Adipose tissue (tissue), 3 donors: Measurements from ENCODE around the gene HOXB13. TPM values are rescaled to one million over a fixed set of nuclear protein-coding genes. Genes with fewer than 3 reads are reported as not detected.

Experiments
- H3K27ac ChIP-seq: one replicate; pipeline ENCODE4 v1.5.1; 2013; ENCODE audit warnings: low read depth, low read length
- whole genome bisulfite sequencing, 3 donors: extraction: QIAGEN DNeasy Blood & Tissue Kit; methylation state at CpG; one replicate each; pipeline ENCODE4 v1.1.7; 2013; 5-methylcytosine and 5-hydroxymethylcytosine counted together
- polyA plus RNA-seq, 3 donors: library from polyadenylated mRNA; stranded (reverse); fragments of 200-250 nt; gene quantifications; one replicate each; pipeline ENCODE4 v1.2.3, GENCODE V29; 2013
- donor health status: healthy with polysubstance abuse.
- donor health status: Bipolar disorder and iron deficiency.
- donor health status: healthy.

Gene HOXB13
- polyA plus RNA-seq, 3 donors, result not detected

DNA sequence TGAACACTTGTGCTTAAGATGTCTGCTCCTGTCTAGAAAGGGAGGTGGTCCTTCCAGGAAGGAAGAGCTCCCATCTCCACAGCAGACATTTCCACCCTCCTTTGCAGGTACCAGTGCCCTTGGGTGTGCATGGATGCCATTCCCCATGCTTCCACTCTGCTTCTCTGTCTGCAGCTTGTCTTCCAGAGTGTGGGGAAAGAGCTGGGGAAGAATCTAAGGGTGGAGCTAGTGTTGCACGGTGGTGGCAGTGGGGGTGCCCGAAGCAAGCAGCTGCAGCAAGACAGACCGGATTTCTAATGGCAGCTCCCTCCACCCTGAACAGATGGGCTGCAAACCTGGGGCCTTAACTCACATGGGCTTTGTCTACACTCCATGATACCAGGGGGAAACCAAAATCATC lies 22.6 kb upstream of the HOXB13 start:
- 0 to 2% (median 2%) methylated on average over 3 of the region's 3 CpGs for WGBS, 3 donors
- H3K27ac ChIP-seq, result no peak overlapping the region

DNA sequence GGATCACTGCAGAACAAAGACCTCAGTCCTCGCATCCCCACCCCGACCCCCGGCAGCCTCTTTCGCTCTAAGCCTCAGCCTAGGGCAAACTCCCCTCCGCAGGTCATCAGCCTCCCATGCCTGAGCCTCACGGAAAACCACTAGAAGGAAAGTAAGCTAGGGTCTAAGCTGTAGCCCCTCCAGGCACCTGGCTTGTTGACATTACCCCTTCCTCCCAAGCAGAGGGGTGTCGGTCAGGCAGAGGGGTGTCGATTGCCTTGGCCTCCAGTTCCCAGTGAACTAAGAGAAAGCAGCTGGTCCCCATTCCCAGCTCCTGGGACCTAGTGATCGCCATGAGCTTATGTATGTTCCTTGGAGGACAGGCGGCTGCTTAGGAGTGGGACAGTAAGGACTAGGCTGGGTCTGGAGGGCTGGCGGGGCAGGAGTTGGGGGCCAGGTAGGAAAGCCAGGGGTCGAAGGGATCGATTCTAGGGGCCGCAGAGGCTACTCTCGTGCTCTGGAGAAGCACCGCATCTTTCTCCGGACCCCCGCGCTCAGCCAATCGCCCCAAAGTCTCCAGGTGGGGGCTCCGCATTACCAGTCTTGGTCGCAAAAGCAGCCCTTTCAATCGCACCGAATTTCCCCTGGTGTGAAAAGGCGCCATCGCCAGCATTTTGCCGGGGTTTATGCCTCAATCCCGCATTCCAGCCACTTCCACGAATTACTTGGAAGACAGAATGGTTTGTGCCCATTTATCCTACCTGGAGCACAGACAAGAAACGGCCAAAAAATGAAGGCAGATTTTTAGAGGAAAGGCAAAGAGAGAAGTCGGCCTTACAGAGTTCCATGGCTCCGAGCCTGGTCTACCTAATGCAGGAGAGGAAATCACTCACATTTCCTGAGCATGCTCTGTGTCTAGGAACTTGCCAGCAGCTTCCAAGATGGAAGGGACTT lies 21.3 kb upstream of the HOXB13 start:
- no peak overlapping the region for H3K27ac ChIP-seq
- 6 to 9% (median 9%) methylated on average over 32 of the region's 32 CpGs for WGBS, 3 donors

DNA sequence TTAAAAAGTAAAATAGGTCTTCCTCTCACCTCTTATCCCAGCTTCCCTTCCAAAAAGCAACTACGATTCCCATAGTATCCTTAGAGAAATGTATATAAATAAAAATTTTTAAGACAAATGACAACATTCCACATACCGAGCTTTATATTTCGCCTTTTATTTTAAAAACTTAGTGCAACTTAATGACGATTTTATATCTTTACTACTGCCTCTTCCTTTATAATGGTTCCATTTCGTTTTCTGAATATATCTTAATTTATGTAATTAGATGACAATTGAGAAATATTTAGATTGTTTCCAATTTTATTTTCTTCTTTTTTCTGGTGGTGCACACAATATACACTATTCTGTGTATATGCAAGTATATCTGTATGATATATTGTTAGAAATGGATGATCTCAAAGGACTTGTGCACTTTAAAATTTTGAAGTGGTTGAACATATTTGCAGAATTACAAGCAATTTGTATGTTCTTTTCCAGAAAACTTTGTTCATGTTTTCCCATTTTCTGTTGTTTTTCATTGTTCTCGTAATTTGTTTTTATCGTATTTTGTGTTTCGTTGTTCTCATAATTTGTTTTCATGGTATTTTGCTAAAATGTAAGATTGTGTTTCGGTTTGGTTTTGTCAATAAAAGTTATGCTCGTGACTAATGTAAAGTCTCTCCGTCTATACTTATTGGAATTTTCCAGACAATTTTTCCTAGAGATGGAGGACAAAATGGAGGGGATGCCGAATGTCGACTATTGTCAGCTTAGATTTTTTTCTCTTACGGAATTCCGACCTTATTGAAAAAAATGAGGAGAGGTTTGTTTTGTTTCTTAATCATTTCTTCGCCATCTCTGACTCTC lies 20.4 kb upstream of the HOXB13 start:
- WGBS, 3 donors, result 23 to 30% (median 24%) methylated on average over 16 of the region's 16 CpGs
- H3K27ac ChIP-seq, result no peak overlapping the region

DNA sequence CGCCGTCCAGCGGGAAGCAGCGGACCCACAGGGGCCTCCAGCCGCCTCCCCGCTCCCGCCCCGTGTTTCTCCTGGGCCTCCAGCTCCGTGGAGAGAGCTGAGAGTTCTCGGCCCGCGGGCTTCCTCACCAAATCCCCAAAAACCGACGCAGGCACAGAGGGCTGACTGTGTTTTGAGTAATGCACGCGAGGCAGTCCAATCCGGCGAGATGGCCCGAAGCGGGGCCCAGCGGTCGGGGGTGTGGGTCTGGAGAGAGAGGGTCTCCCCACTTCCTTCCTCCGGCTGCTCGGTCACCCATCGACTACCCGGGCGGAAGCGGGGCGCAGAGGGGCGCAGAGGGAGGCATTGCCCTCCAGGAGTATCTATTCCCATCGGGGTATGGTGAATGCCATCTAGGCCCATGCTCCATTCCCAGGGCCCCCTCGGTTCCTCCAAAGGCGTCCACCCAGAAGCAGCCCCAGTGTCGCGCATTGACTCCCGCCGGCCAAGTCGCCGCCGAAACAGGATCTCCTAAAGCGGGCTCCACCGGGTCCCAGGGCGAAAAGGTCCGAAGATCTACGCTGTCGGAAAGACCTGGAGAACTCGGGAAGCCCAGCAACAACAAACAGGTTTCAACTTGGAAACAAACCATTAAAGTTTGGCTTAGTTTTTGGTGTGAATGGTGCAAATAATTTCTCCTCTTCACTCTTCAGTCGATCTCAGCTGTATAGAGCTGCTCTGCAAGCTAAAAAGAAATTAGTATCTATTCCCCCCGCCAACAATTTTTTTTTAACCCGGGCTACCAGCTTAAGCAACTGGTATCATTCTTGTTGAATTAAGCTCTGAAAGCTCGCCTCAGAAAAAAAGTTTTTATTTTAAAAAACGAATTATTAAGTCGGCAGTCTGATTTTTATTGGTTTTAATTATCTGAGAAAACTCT lies 19.2 kb upstream of the HOXB13 start:
- H3K27ac ChIP-seq, result no peak overlapping the region
- 7 to 10% (median 9%) methylated on average over 50 to 53 of the region's 53 CpGs for WGBS, 3 donors

DNA sequence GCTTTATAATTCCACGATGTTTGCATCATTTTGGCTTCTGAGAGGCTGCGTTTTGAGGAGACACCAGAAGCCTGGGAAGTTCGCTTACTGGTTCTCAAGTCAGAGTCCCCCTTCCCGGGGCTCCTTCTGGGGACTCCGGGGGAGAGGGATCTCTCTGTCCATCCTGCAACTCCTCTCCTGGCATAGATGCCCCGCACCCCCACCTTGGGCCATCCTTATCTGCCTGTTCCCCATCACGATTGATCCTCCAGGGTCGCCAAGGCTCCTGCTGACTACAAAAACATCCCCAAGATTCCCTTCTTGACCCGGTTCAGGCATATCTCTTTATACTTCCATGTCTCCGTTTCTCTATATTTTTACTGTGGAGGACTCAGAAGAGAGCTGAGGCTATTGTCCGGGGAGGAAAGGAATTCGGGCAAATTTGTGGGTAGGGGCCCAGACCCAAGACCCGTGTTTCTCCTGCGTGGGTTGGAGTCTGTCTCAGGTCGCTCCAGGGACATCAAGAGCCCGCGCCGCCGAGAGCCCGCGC lies 18.4 kb upstream of the HOXB13 start:
- no peak overlapping the region for H3K27ac ChIP-seq
- 2 to 8% (median 6%) methylated on average over 20 to 21 of the region's 21 CpGs for WGBS, 3 donors

DNA sequence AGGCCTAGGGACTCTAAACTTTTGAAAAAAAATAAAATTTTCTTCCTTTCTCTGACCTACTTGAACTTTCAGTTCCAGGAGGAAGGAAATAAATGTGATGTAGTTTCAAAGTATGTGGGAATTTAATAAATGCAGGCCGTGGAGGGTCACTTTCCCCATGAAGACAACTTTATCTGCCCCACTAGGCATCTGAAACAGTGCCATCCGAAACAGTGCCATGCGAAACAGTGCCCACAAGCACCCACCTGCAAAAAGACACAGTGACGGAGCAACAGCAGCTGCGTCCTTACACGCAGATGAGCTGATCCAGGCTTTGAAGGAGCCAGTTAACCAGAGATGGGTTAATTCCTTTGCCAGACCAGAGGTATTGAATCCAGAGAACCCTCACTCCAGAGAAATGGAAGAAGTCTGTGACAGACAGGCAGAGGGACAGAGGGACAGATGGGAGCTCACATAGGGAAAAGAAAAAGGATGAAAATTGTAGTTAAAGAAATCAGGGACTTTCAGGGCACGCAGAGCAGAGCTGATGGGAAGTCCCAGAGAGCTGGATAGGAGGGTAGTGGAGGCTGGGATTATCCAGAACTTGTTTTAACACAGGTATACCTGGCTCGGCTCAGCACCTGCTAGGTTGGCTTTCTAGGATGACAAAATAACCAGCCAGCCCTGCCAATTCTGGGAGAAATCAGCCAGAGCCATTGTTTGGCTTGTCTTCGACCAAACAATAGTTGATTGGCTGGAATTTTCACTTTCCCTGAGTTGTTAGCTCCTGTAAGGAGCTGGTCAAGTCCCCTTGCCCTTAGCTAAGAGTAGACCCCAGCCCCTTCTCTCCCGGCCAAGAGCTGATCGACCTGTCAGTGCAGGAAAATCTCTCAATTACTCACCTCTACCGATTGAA lies 17.1 kb upstream of the HOXB13 start:
- 12 to 26% (median 20%) methylated on average over 12 of the region's 12 CpGs for WGBS, 3 donors
- no peak overlapping the region for H3K27ac ChIP-seq

DNA sequence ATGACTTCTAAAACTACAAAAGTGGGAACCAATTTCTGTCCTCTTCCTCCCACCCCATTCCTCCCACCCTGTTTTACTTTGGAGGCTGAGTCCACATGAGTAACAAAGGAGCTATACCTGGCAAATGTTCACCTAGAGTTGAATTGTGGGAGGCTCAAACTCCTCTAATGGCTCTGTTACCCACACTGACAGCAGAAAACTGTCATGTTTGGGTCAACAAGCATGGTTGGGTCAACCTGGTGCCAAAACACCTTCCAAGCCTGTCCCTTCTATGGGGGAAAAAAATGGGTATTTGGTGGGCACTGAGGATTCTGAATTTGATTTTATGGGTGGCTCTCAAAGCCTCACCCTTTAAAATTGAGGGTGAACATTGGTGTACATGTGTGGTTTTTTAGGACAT lies 12.0 kb upstream of the HOXB13 start:
- H3K27ac ChIP-seq, result no peak overlapping the region

DNA sequence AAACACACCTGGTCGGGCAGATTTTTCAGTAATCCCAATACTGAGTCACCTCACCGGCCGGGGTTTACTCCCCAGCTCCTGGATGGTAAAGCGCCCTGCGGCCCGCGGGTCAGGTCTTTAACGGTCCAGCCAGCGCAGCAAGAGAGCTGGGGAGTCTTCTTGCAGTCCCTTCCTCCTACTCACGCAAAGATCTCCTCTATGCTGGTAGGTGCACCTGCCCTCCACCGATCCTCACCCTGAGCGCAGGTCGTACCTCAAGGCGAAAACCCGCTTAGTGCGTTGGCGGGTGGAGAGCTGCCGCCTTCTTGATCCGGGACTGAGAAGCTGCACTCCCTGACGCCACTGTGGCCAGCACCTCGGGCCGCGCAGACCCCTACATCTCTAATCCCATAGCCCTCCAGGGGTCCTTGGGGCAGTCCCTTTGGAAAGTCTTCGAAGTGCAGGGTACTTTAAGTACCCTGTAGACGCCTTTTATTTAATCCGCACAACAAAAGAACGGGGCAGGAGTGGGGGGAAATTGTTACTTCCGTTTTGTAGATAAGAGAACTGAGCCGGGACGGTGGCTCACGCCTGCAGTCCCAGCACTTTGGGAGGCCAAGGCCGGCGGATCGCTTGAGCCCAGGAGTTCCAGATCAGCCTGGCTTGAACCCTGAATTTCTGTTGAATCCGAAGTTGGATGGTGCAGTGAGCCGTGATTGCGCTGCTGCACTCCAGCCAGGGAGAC lies 10.4 kb upstream of the HOXB13 start:
- 4 to 5% (median 4%) methylated on average over 37 of the region's 37 CpGs for WGBS, 3 donors

DNA sequence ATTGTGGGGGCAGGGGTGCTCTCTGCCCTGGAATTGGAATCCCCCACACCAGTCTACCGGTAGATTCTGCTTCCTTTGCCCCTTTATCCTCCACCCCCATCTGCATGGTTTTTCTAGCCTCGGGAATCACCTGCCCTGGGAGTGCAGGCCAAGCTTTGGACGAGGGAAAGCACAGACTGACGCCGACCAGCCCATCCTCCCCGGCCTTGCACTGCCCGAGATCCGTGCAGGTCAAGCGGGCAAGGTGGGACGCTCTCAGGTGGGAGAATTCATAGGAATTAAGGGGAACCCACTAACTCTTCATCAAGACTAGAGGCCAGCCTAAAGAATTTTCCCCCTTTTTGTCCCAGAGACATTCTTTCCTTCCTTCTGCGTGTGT lies 9.9 kb upstream of the HOXB13 start:
- WGBS, 3 donors, result 6 to 11% (median 6%) methylated on average over 11 of the region's 11 CpGs
- no peak overlapping the region for H3K27ac ChIP-seq

More for the DNA sequence above, 10.4 kb upstream of the HOXB13 start:
- no peak overlapping the region for H3K27ac ChIP-seq

DNA sequence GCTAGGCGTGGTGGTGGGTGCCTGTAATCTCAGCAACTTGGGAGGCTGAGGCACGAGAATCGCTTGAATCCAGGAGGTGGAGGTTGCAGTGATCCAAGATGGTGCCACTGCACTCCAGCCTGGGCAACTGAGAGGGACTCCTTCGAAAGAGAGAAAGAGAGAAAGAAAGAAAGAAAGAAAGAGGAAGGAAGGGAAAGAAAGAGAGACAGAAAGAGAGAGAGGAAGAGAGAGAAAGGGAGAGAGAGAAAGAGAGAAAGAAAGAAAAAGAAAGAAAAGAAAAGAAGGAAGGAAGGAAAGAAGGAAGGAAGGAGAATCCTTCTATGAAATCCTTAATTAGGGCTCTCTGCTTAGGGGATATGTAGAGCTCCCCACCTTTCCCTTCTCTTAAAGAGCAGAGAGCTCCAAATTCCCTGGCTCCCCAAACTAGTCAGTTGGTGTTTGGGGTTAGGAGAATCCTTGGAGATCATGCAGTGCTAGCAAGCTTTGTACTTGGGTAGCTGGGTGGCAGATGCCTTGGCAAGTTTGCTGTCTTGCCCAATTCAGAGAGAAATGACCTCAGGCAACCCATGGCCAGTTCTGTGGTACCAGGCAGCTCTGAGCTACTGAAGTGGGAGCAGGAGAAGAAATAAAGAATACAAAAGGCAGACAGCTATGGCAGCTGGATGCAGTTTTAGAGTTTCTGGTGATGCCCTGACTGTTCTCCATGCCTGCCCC lies 8.9 kb upstream of the HOXB13 start:
- H3K27ac ChIP-seq, result no peak overlapping the region
- 55 to 62% (median 57%) methylated on average over 4 of the region's 4 CpGs for WGBS, 3 donors

DNA sequence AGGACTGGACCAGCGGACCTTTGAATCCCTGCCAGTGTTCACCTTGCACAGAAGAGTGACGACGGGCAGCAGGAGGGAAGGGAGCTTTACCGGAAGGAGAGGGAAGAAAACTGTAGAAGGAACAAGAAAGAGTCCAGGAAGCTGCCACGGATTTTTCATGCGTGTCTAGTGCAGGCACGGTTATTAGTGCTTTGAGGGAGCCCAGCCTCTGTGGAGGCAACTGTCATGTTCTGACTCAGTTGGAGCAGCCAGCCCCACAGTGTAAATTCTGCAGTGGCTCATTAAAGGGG lies 6.5 kb upstream of the HOXB13 start:
- no peak overlapping the region for H3K27ac ChIP-seq
- WGBS, 3 donors, result 3 to 9% (median 3%) methylated on average over 7 of the region's 7 CpGs

DNA sequence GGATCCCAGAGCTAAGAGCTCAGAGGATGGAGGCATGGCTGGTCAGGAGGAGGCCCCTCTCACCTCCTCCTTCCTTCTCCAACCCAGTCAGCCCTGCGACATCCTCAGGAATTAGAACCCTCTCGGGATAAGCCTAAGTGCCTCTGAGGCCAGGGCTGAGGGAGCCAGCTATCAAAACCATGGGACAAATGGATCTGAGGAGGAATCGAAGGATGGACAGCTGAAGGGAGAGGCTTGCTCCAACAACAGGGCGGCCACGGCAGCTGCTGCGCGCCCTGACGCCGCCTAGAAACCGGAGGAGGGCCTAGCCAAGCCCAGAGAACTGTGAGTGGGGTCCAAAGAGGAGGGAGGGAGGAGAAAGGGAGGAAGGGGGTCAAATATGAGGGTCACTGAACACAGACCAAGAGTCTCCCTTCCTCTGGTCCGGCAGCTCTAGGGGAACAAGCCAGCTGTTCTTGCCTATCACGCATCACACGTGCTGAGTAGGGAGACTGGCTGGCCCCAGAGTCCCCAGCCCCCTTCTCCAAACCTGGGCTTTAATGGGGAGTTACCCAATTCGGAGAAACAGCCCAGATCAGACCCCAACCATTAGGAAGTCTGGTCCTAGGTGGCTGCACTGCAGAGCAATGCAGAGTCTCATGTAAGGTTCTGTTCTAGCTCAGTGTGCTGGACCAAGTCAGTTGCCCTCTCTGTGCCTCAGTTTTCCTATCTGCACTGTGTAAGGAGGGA lies 5.9 kb upstream of the HOXB13 start:
- H3K27ac ChIP-seq, result no peak overlapping the region
- 6 to 11% (median 7%) methylated on average over 14 of the region's 14 CpGs for WGBS, 3 donors

DNA sequence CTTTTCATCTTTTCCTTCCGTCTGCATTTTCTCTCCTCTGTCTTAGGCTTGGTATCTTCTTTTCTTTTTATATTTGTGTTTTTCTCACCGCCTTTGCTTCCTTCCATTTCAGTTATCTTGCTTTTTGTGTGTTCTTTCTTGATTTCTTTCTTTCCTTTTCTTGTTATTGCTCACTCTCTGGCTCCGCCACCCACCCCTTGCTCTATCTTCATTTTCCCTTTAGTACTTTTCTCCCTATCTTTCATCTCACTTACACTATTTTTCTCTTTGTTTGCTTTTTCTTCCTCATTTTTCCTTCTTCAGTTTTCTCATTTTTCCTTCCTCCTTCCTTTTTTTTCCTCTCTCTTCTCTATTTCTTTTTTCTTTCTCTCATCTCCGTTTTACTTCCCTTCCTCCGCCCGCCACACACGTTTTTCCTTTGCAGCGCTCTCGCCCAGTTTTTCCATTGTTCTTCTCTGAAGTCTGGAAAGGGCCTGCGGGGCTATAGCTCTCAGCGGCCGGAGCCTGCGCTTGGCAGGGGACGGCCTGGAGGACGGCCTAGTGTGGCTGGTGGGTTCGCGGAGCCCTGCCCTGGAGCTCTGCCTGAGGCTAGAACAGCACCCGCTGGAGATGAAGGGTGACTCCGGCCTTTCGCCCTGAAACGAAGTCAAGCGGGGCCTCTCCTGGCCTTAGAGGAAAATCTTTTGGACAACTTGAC lies 5.2 kb upstream of the HOXB13 start:
- WGBS, 3 donors, result 8 to 13% (median 13%) methylated on average over 22 of the region's 22 CpGs
- H3K27ac ChIP-seq, result no peak overlapping the region

DNA sequence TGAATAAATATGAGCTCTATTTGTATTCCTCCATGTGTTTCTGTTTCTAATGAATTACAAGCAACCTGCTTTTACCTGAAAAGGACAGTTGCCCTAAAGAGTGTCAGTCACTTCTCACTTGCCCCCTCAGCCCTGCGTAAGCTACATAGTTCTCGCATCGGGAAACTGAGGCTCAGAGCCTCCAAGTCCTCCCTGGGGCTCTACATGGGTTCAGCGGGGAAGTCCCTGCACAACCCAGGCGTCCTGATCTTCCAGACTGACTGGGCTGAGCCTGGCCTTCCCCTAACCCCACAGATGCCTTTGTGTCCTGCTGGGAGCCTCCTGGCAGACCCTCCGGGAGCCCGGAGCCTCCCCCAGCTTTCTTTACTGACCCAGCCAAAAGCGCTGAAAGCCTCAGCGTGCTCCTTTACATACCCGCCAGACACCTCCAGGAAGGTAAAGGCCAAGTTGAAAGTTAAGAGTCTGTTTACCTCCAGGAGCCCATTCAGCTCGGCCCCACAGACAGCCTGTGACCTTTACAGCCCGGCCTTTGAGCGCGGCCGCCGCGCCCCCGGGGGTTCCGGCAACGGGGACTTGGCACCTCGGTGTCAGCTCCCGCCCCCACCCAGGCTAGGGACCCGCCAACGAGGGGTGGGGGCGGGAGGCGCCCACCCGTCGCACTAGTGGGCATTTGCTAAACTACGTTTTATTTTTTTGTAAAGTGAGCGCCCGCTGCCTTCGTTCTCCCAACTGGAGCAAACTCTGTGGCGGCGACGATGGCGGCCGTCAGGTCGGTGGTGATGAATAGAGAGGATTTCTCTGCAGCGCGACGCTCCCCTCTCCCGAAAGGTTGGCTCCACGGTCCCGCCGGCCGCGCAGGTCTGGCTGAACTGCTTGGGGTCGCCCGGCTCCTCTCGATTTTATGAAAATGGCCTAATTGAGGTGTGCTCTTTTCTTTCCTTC lies 4.4 kb upstream of the HOXB13 start:
- H3K27ac ChIP-seq, result no peak overlapping the region
- WGBS, 3 donors, result 3 to 7% (median 6%) methylated on average over 49 to 50 of the region's 50 CpGs
